ENCODE data around the gene PDZRN3.

DNA sequence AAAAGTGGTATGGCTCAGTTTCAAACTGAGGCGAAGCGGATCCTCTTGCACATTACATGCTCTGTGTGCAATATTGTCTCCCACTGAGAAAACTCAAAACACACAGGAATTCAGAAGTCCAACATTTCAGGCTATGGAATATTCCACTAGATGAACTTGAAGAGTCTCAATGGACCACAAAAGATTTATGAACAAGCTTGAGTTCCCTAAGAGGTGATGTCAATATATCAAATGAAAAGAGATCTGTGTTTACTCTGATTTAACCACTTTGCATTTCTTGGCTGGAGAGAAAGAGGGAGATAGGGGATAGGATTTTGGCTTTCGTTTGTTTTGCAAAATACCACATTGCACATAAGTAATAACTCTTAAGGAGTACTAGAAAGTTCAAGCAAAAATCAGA lies 20.3 kb downstream of the PDZRN3 start:
- TF ChIP-seq, protein P1, sequence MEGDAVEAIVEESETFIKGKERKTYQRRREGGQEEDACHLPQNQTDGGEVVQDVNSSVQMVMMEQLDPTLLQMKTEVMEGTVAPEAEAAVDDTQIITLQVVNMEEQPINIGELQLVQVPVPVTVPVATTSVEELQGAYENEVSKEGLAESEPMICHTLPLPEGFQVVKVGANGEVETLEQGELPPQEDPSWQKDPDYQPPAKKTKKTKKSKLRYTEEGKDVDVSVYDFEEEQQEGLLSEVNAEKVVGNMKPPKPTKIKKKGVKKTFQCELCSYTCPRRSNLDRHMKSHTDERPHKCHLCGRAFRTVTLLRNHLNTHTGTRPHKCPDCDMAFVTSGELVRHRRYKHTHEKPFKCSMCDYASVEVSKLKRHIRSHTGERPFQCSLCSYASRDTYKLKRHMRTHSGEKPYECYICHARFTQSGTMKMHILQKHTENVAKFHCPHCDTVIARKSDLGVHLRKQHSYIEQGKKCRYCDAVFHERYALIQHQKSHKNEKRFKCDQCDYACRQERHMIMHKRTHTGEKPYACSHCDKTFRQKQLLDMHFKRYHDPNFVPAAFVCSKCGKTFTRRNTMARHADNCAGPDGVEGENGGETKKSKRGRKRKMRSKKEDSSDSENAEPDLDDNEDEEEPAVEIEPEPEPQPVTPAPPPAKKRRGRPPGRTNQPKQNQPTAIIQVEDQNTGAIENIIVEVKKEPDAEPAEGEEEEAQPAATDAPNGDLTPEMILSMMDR (conservative IDR thresholded peaks at IDR 0.05 in 1 of 2, IDR thresholded peaks at IDR 0.05 in 1 of 2; ENCODE audit: extremely low read depth in 1 of 2, insufficient read depth in 1 of 2, low read depth in 1 of 2, low read length in 2 of 2) = no peak
- no peak for TF ChIP-seq EZH2 (IDR thresholded peaks at IDR 0.05; ENCODE audit: borderline replicate concordance, low read length)

Data from mammary epithelial cell (primary cell).